VCaP (cell line): ENCODE data around the gene ITGB6.
"Not testable (repeated sequence)": the region's sequence is repeated elsewhere in the genome, so short reads cannot be mapped to it uniquely, and the experiment has no call there.

Source experiments
- H3K27ac ChIP-seq: fragments of 450-650 bp; 2 replicates; pipeline ENCODE4 v1.5.1; 2017
- TF ChIP-seq, protein P1 (sequence below): fragments of 450-650 bp; conservative IDR thresholded peaks from 2 replicates; pipeline ENCODE4 v1.5.1; 2017; ENCODE audit warnings: mild to moderate bottlenecking, moderate library complexity

Gene ITGB6

GRCh38 chr2:160200921-160201320, 849 bp upstream of the ITGB6 start:
- H3K27ac ChIP-seq = no peak overlapping the region
- TF ChIP-seq, protein P1, sequence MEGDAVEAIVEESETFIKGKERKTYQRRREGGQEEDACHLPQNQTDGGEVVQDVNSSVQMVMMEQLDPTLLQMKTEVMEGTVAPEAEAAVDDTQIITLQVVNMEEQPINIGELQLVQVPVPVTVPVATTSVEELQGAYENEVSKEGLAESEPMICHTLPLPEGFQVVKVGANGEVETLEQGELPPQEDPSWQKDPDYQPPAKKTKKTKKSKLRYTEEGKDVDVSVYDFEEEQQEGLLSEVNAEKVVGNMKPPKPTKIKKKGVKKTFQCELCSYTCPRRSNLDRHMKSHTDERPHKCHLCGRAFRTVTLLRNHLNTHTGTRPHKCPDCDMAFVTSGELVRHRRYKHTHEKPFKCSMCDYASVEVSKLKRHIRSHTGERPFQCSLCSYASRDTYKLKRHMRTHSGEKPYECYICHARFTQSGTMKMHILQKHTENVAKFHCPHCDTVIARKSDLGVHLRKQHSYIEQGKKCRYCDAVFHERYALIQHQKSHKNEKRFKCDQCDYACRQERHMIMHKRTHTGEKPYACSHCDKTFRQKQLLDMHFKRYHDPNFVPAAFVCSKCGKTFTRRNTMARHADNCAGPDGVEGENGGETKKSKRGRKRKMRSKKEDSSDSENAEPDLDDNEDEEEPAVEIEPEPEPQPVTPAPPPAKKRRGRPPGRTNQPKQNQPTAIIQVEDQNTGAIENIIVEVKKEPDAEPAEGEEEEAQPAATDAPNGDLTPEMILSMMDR = no peak

GRCh38 chr2:160199053-160199452, 1.0 kb downstream of the ITGB6 start:
- TF ChIP-seq, protein P1 = no peak
- peak overlapping the region; percentile 53 for H3K27ac ChIP-seq

- TF ChIP-seq, protein P1 = no peak
- H3K27ac ChIP-seq = no peak overlapping the region
Measured at GRCh38 chr2:160197587-160197986, 2.5 kb downstream of the ITGB6 start.

DNA sequence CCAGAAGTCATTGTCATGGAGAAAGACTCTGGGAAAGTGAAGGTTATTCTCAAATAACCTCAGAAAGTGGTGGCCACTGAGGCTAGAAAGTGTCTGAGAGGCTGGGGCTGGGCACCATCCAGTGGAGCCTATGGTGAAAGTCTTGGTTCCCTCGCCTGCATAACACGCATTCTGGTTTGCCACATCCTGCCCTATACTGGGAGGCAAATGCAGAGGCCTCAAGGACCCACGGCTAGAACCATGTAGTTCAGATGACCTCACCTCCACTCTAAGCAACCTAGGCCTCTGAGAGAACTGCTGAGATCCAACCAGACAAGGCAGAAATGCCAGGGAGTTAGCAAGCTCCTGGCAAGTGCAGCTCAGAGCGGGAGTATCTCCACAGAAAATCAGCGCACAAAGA, 5.1 kb downstream of the ITGB6 start:
- TF ChIP-seq, protein P1 = no peak
- no peak overlapping the region for H3K27ac ChIP-seq

DNA sequence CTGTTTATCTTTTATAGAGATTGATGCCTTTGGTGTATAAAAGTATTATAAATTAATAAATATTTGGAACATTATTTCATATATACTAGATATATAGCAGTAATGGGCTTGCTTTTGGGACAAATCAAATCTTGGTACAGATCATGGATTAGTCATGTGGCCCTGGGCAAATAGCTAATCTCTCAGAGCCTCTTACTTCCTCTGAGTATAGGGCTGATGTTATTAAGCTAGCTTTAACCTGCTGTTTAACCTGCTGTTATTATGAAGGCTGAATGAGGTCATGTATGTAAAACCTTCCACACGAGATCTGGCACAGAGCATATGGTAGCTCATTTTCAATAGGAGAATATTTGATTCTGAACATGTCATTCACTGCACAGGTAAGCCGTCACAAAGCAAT, 5.7 kb downstream of the ITGB6 start:
- no peak overlapping the region for H3K27ac ChIP-seq
- TF ChIP-seq, protein P1 = no peak

- not testable (repeated sequence) for H3K27ac ChIP-seq
Measured at GRCh38 chr2:160181146-160181836, 18.8 kb downstream of the ITGB6 start.

- H3K27ac ChIP-seq = not testable (repeated sequence)
Measured at GRCh38 chr2:160180690-160181089, 19.4 kb downstream of the ITGB6 start.

DNA sequence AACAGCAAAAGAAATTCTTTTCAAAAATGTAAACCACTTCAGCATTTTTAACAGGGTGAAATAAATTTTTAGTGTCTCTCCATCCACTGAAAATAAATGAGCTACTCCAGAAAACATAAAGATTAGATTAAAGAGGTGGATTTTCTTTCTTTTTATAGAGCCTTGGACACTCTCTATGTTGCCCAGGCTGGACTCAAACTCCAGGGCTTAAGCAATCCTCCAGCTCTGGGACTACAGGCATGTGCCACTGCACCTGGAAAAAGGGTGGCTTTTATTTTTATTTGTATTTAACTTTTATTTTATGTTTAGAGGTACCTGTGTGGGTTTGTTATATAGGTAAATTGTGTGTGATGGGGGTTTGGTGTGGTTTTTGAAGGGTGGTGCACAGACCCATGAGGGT, 19.9 kb downstream of the ITGB6 start:
- no peak overlapping the region for H3K27ac ChIP-seq
- TF ChIP-seq, protein P1 = no peak
